Body of pancreas (tissue), 4 donors: ENCODE measurements around the gene CDA. TPM values are rescaled to one million over a fixed set of nuclear protein-coding genes. Genes with fewer than 3 reads are reported as not detected.
"Not testable (repeated sequence)": the region's sequence is repeated elsewhere in the genome, so short reads cannot be mapped to it uniquely, and the experiment has no call there.

Experiments
- ATAC-seq: fragments of 150-250 bp; one replicate; pipeline ENCODE4 v1.9.1; 2016
- DNase-seq, 4 donors: peaks; one replicate each; pipeline ENCODE4 v3.0.0-alpha.2; 2019
- H3K27ac ChIP-seq, 4 donors: fragments of 200-600 bp; sonication (generic); 1 replicate in 3 of 4; 2 replicates in 1 of 4; pipeline versions ENCODE4 v1.5.1 to v1.6.1; 2016 to 2019; ENCODE audit warnings: mild to moderate bottlenecking in 1 of 4, mixed read lengths in 1 of 4, moderate library complexity in 1 of 4
- H3K27me3 ChIP-seq, 2 donors: fragments of 200-600 bp; sonication (generic); one replicate each; pipeline ENCODE4 v1.6.0; 2016; ENCODE audit warnings: mild to moderate bottlenecking in 1 of 2
- H3K36me3 ChIP-seq, 2 donors: fragments of 200-600 bp; sonication (generic); replicated peaks in 1 of 2; 2 replicates each; pipeline ENCODE4 v1.5.1; 2016; ENCODE audit warnings: low read depth in 2 of 2; ENCODE audit not compliant: insufficient read depth in 1 of 2
- H3K4me1 ChIP-seq: fragments of 200-600 bp; sonication (generic); one replicate; pipeline ENCODE4 v1.6.0; 2016
- H3K4me3 ChIP-seq, 2 donors: fragments of 200-600 bp; sonication (generic); 1 replicate in 1 of 2; 2 replicates in 1 of 2; pipeline ENCODE4 v1.5.1; 2016 to 2019
- H3K9me3 ChIP-seq, 3 donors: fragments of 200-600 bp; sonication (generic); 1 replicate in 2 of 3; 2 replicates in 1 of 3; pipeline ENCODE4 v1.5.1; 2016
- CTCF ChIP-seq, 7 experiments: fragments of 450-650 bp in 4 of 7; fragments of 200-600 bp in 3 of 7; sonication (generic) in 3 of 7; IDR thresholded peaks; one replicate each; pipeline ENCODE4 v1.5.1; 2016 to 2019; ENCODE audit warnings: antibody characterized with exemption in 7 of 7
- POLR2A ChIP-seq, 3 donors: fragments of 450-650 bp; IDR thresholded peaks; one replicate each; pipeline ENCODE4 v1.6.1; 2016; ENCODE audit warnings: antibody characterized with exemption in 3 of 3, mild to moderate bottlenecking in 2 of 3
- WGBS, 2 donors: methylation state at CpG; one replicate each; pipeline ENCODE4 v1.1.5; 2017; 5-methylcytosine and 5-hydroxymethylcytosine counted together
- intact Hi-C: fragments of 100-400 bp; cut with DNase I; formaldehyde crosslinking; loops from one replicate; pipeline ENCODE4 v1.15.1; 2023
- total RNA-seq, 2 donors: library from RNA; depleted of rRNA; stranded (reverse); fragments of >200 nt; gene quantifications; one replicate each; pipeline ENCODE4 v1.1.0, GENCODE V29; 2016

CDA gene
- total RNA-seq, 2 donors from 2014 or later: not detected

GRCh38 chr1:20603504-20604464 is 14.9 kb downstream of the CDA start:
- H3K27me3 ChIP-seq: no peaks in the 10 kb centered on the region
- H3K27ac ChIP-seq: no peak overlapping the region
- DNase-seq (no peak), ATAC-seq (no peak)
- no peaks in the 10 kb centered on the region for H3K36me3 ChIP-seq
- H3K4me3 ChIP-seq: no peak overlapping the region
- H3K9me3 ChIP-seq: no peaks in the 10 kb centered on the region
- intact Hi-C loops: no loop called here
- no peaks in the 10 kb centered on the region for H3K4me1 ChIP-seq
- 73 to 77% methylated on average over 9 of the region's 9 CpGs for WGBS, 2 donors
- TF ChIP-seq CTCF (IDR thresholded peaks at IDR 0.05) (no peak), POLR2A (IDR thresholded peaks at IDR 0.05) (no peak)

GRCh38 chr1:20604678-20605077 is 15.8 kb downstream of the CDA start:
- ATAC-seq: no peak

GRCh38 chr1:20606801-20607570 is 18.1 kb downstream of the CDA start:
- 60 to 66% methylated on average over 7 of the region's 7 CpGs for WGBS, 2 donors
- intact Hi-C loops, H3K4me3 ChIP-seq, DNase-seq, H3K9me3 ChIP-seq, H3K27ac ChIP-seq, ATAC-seq, H3K27me3 ChIP-seq, H3K36me3 ChIP-seq, H3K4me1 ChIP-seq: not testable (repeated sequence)

More at GRCh38 chr1:20604678-20605077, 15.8 kb downstream of the CDA start:
- no peak overlapping the region for H3K27ac ChIP-seq
- no peaks in the 10 kb centered on the region for H3K9me3 ChIP-seq
- H3K27me3 ChIP-seq: no peaks in the 10 kb centered on the region
- no peak overlapping the region for H3K4me3 ChIP-seq
- intact Hi-C loops: no loop called here
- 67 to 78% methylated on average over 7 of the region's 7 CpGs for WGBS, 2 donors
- H3K4me1 ChIP-seq: no peaks in the 10 kb centered on the region
- DNase-seq: no peak
- TF ChIP-seq POLR2A (IDR thresholded peaks at IDR 0.05) (no peak), CTCF (IDR thresholded peaks at IDR 0.05) (no peak)
- no peaks in the 10 kb centered on the region for H3K36me3 ChIP-seq

- TF ChIP-seq POLR2A (IDR thresholded peaks at IDR 0.05) (no peak), CTCF (IDR thresholded peaks at IDR 0.05) (no peak)
- H3K4me3 ChIP-seq: no peak overlapping the region
- no peaks in the 10 kb centered on the region for H3K4me1 ChIP-seq
- intact Hi-C loops: no loop called here
- H3K27me3 ChIP-seq: no peaks in the 10 kb centered on the region
- H3K36me3 ChIP-seq: no peaks in the 10 kb centered on the region
- ATAC-seq (no peak), DNase-seq (no peak)
- no peak overlapping the region for H3K27ac ChIP-seq
- 69 to 82% methylated on average over 6 of the region's 6 CpGs for WGBS, 2 donors
- H3K9me3 ChIP-seq: no peaks in the 10 kb centered on the region
Measured at GRCh38 chr1:20609541-20609940, 20.6 kb downstream of the CDA start.

GRCh38 chr1:20610970-20611369 is 22.1 kb downstream of the CDA start:
- Histone ChIP-seq H3K36me3 (no peaks in the 10 kb centered on the region), H3K4me1 (no peaks in the 10 kb centered on the region), H3K9me3 (no peaks in the 10 kb centered on the region), H3K27ac (no peak overlapping the region), H3K4me3 (no peak overlapping the region), H3K27me3 (no peaks in the 10 kb centered on the region)
- ATAC-seq: no peak
- intact Hi-C loops: no loop called here
- WGBS, 2 donors: 96 to 100% methylated on average over 2 of the region's 2 CpGs
- TF ChIP-seq POLR2A (IDR thresholded peaks at IDR 0.05) (no peak), CTCF (IDR thresholded peaks at IDR 0.05) (no peak)
- DNase-seq: no peak
